GM12878 (cell line): Measurements from ENCODE around the gene EHBP1L1.

ENCODE experiments used
- CEBPB ChIP-seq, 2 experiments: fragments of 150-350 bp in 1 of 2; IDR thresholded peaks; 2 replicates each; pipeline ENCODE4 v1.6.1; 2012 to 2014; ENCODE audit warnings: low read depth in 2 of 2, low read length in 2 of 2, borderline replicate concordance in 1 of 2, inconsistent platforms in 1 of 2
- EP300 ChIP-seq, 2 experiments: fragments of 150-350 bp in 1 of 2; IDR thresholded peaks; 2 replicates each; pipeline ENCODE4 v1.6.1; 2011 to 2012; ENCODE audit warnings: low read depth in 2 of 2, low read length in 2 of 2, borderline replicate concordance in 1 of 2, improper control_type of control experiment in 1 of 2, inconsistent platforms in 1 of 2; ENCODE audit not compliant: control insufficient read depth in 1 of 2
- GABPA ChIP-seq: IDR thresholded peaks from 2 replicates; pipeline ENCODE4 v1.6.1; 2014; ENCODE audit warnings: antibody characterized with exemption, low read depth, mild to moderate bottlenecking, inconsistent platforms
- POLR2A ChIP-seq: IDR thresholded peaks from 2 replicates; pipeline ENCODE4 v1.6.1; 2011; ENCODE audit warnings: low read depth, mild to moderate bottlenecking, low read length
- SREBF2 ChIP-seq: IDR thresholded peaks from 2 replicates; pipeline ENCODE4 v1.6.1; 2012; ENCODE audit warnings: mild to moderate bottlenecking, low read length
- ZNF207 ChIP-seq: fragments of 450-650 bp; IDR thresholded peaks from 2 replicates; pipeline ENCODE4 v1.6.1; 2014; ENCODE audit warnings: antibody characterized with exemption, mild to moderate bottlenecking, borderline replicate concordance
- TF ChIP-seq, protein P1 (sequence below), 3 experiments: IDR thresholded peaks in 2 of 3; conservative IDR thresholded peaks in 1 of 3; 2 replicates each; pipeline ENCODE4 v1.5.1; 2011; ENCODE audit warnings: low read depth in 3 of 3, low read length in 3 of 3, mild to moderate bottlenecking in 3 of 3, control low read depth in 2 of 3, moderate library complexity in 2 of 3, inconsistent platforms in 1 of 3, mixed read lengths in 1 of 3; ENCODE audit not compliant: control insufficient read depth in 2 of 3, insufficient read depth in 1 of 3; ENCODE audit errors: extremely low read depth in 1 of 3
- TF ChIP-seq, protein P2 (sequence below): IDR thresholded peaks from 2 replicates; pipeline ENCODE4 v1.6.1; 2012; ENCODE audit warnings: mild to moderate bottlenecking, low read depth, low read length
- TF ChIP-seq, protein P3 (sequence below): fragments of 450-650 bp; IDR thresholded peaks from 2 replicates; pipeline ENCODE4 v1.6.1; 2017; ENCODE audit warnings: mild to moderate bottlenecking

DNA sequence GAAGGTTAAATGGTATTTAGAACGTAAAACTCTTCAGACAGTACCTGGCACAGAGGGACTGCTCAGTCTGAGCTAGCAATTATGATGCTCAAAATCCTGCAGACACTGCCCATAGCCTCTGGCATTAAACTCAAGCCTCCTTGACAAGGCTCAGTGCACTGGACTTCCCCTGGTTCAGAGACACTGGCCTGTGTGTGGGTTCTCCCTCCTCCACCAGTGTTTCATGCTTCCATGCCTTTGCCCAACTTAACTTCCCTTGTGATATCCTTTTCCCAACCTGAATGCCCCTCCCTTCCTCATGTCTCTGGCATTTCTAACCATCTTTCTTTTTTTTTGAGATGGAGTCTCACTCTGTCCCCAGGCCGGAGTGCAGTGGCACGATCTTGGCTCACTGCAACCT, 26.8 kb upstream of the EHBP1L1 start:
- TF ChIP-seq, protein P1, sequence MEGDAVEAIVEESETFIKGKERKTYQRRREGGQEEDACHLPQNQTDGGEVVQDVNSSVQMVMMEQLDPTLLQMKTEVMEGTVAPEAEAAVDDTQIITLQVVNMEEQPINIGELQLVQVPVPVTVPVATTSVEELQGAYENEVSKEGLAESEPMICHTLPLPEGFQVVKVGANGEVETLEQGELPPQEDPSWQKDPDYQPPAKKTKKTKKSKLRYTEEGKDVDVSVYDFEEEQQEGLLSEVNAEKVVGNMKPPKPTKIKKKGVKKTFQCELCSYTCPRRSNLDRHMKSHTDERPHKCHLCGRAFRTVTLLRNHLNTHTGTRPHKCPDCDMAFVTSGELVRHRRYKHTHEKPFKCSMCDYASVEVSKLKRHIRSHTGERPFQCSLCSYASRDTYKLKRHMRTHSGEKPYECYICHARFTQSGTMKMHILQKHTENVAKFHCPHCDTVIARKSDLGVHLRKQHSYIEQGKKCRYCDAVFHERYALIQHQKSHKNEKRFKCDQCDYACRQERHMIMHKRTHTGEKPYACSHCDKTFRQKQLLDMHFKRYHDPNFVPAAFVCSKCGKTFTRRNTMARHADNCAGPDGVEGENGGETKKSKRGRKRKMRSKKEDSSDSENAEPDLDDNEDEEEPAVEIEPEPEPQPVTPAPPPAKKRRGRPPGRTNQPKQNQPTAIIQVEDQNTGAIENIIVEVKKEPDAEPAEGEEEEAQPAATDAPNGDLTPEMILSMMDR (IDR thresholded peaks at IDR 0.05 in 2 of 3, conservative IDR thresholded peaks at IDR 0.05 in 1 of 3; ENCODE audit: control insufficient read depth in 2 of 3, extremely low read depth in 1 of 3, insufficient read depth in 1 of 3, low read depth in 3 of 3, low read length in 3 of 3), result no peak
- TF ChIP-seq EP300 (IDR thresholded peaks at IDR 0.05; ENCODE audit: borderline replicate concordance in 1 of 2, control insufficient read depth in 1 of 2, low read depth in 2 of 2, low read length in 2 of 2) (no peak), GABPA (no peak), SREBF2 (no peak), POLR2A (no peak), ZNF207 (no peak), CEBPB (IDR thresholded peaks at IDR 0.05; ENCODE audit: borderline replicate concordance in 1 of 2, low read depth in 2 of 2, low read length in 2 of 2) (no peak)
- TF ChIP-seq, protein P2, sequence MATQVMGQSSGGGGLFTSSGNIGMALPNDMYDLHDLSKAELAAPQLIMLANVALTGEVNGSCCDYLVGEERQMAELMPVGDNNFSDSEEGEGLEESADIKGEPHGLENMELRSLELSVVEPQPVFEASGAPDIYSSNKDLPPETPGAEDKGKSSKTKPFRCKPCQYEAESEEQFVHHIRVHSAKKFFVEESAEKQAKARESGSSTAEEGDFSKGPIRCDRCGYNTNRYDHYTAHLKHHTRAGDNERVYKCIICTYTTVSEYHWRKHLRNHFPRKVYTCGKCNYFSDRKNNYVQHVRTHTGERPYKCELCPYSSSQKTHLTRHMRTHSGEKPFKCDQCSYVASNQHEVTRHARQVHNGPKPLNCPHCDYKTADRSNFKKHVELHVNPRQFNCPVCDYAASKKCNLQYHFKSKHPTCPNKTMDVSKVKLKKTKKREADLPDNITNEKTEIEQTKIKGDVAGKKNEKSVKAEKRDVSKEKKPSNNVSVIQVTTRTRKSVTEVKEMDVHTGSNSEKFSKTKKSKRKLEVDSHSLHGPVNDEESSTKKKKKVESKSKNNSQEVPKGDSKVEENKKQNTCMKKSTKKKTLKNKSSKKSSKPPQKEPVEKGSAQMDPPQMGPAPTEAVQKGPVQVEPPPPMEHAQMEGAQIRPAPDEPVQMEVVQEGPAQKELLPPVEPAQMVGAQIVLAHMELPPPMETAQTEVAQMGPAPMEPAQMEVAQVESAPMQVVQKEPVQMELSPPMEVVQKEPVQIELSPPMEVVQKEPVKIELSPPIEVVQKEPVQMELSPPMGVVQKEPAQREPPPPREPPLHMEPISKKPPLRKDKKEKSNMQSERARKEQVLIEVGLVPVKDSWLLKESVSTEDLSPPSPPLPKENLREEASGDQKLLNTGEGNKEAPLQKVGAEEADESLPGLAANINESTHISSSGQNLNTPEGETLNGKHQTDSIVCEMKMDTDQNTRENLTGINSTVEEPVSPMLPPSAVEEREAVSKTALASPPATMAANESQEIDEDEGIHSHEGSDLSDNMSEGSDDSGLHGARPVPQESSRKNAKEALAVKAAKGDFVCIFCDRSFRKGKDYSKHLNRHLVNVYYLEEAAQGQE, result no peak
- TF ChIP-seq, protein P3, sequence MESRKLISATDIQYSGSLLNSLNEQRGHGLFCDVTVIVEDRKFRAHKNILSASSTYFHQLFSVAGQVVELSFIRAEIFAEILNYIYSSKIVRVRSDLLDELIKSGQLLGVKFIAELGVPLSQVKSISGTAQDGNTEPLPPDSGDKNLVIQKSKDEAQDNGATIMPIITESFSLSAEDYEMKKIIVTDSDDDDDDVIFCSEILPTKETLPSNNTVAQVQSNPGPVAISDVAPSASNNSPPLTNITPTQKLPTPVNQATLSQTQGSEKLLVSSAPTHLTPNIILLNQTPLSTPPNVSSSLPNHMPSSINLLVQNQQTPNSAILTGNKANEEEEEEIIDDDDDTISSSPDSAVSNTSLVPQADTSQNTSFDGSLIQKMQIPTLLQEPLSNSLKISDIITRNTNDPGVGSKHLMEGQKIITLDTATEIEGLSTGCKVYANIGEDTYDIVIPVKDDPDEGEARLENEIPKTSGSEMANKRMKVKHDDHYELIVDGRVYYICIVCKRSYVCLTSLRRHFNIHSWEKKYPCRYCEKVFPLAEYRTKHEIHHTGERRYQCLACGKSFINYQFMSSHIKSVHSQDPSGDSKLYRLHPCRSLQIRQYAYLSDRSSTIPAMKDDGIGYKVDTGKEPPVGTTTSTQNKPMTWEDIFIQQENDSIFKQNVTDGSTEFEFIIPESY, result no peak
